ENCODE measurements around the gene EIF4E3. TPM values are rescaled to one million over a fixed set of nuclear protein-coding genes. Genes with fewer than 3 reads are reported as not detected.

Gene EIF4E3
- polyA plus RNA-seq, 1 donor from 2014 or later: 11.4 TPM

DNA sequence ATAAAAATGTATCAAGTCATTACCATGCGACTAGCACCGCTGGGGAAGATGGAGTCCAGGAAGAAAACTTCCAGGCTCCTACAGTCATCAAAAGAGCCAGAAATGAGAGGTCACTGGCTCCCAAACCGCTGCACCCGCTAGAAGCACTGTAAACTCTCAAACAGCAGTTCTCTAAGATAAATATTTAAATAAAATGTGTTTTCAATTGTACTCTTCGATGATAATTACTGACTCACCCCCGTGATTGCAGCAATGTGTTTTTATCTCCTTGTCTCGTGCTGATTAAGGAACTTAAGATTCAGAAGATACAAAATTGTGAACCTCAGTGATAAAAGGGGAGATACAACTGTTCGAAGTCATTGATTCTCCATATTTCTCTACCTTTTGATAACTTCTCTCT is 95.9 kb downstream of the EIF4E3 start:
- Histone ChIP-seq H3F3A (ENCODE audit: insufficient read depth, low read length, poor library complexity, severe bottlenecking) (no peaks in the 10 kb centered on the region), H4K20me1 (ENCODE audit: insufficient read depth) (no peaks in the 10 kb centered on the region), H2AFZ (ENCODE audit: low read depth, low read length) (no peak overlapping the region), H3K36me3 (ENCODE audit: insufficient read depth, low read length) (no peaks in the 10 kb centered on the region), H3K4me2 (ENCODE audit: low read length) (no peak overlapping the region), H3K9me3 (ENCODE audit: low read length) (no peaks in the 10 kb centered on the region), H3K27me3 (ENCODE audit: insufficient read depth, low read depth, low read length) (no peaks in the 10 kb centered on the region), H3K9me2 (ENCODE audit: insufficient read depth, low read length) (no peaks in the 10 kb centered on the region), H3K27ac (ENCODE audit: low read length) (no peak overlapping the region), H3K79me2 (replicated peaks; ENCODE audit: insufficient read depth, low read length) (no peaks in the 10 kb centered on the region), H3K4me3 (ENCODE audit: low read length) (no peak overlapping the region), H3K9ac (ENCODE audit: low read length) (no peak overlapping the region)
- no peak for TF ChIP-seq MXI1 (conservative IDR thresholded peaks at IDR 0.05; ENCODE audit: poor library complexity, severe bottlenecking)
- no peak for TF ChIP-seq POLR2AphosphoS5 (IDR thresholded peaks at IDR 0.05)
- TF ChIP-seq TAF1 (IDR thresholded peaks at IDR 0.05; ENCODE audit: low read depth): no peak
- no peak for TF ChIP-seq SMC3 (conservative IDR thresholded peaks at IDR 0.05; ENCODE audit: poor library complexity)
- no peak for TF ChIP-seq REST (IDR thresholded peaks at IDR 0.05; ENCODE audit: borderline replicate concordance)
- TF ChIP-seq EZH2 (IDR thresholded peaks at IDR 0.05; ENCODE audit: borderline replicate concordance, insufficient read depth, low read length, poor library complexity, severe bottlenecking): no peak
- TF ChIP-seq, protein P1, sequence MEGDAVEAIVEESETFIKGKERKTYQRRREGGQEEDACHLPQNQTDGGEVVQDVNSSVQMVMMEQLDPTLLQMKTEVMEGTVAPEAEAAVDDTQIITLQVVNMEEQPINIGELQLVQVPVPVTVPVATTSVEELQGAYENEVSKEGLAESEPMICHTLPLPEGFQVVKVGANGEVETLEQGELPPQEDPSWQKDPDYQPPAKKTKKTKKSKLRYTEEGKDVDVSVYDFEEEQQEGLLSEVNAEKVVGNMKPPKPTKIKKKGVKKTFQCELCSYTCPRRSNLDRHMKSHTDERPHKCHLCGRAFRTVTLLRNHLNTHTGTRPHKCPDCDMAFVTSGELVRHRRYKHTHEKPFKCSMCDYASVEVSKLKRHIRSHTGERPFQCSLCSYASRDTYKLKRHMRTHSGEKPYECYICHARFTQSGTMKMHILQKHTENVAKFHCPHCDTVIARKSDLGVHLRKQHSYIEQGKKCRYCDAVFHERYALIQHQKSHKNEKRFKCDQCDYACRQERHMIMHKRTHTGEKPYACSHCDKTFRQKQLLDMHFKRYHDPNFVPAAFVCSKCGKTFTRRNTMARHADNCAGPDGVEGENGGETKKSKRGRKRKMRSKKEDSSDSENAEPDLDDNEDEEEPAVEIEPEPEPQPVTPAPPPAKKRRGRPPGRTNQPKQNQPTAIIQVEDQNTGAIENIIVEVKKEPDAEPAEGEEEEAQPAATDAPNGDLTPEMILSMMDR (IDR thresholded peaks at IDR 0.05; ENCODE audit: poor library complexity, severe bottlenecking): no peak
- no peak for TF ChIP-seq EP300 (conservative IDR thresholded peaks at IDR 0.05; ENCODE audit: poor library complexity, severe bottlenecking)
- no peak for TF ChIP-seq RAD21 (conservative IDR thresholded peaks at IDR 0.05)

DNA sequence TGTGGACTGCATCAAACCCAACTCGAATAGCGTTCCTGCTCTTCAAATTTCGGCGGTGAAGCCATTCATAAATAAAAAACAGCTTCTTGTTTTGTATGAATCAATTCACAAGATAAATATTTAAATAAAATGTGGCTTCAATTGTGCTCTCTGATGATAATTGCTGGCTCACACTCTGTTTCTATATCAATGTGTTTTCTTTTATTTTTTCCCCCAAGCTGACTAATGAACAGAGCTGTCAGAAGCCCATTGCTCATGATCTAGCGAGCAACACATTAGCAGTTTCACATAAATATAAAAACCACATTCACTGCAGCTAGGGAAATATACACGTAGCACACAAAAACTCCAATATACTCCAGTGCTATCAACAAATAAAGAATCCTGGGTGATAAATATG is 96.7 kb downstream of the EIF4E3 start:
- H3K27ac ChIP-seq (ENCODE audit: low read length): no peak overlapping the region
- no peaks in the 10 kb centered on the region for H3K9me3 ChIP-seq (ENCODE audit: low read length)
- H3K9me2 ChIP-seq (ENCODE audit: insufficient read depth, low read length): no peaks in the 10 kb centered on the region
- no peaks in the 10 kb centered on the region for H3K36me3 ChIP-seq (ENCODE audit: insufficient read depth, low read length)
- no peak overlapping the region for H3K9ac ChIP-seq (ENCODE audit: low read length)
- H3K79me2 ChIP-seq (replicated peaks; ENCODE audit: insufficient read depth, low read length): no peaks in the 10 kb centered on the region
- no peak for TF ChIP-seq POLR2AphosphoS5 (IDR thresholded peaks at IDR 0.05)
- TF ChIP-seq MXI1 (conservative IDR thresholded peaks at IDR 0.05; ENCODE audit: poor library complexity, severe bottlenecking): no peak
- TF ChIP-seq, protein P1 (IDR thresholded peaks at IDR 0.05; ENCODE audit: poor library complexity, severe bottlenecking): no peak
- no peak for TF ChIP-seq EP300 (conservative IDR thresholded peaks at IDR 0.05; ENCODE audit: poor library complexity, severe bottlenecking)
- TF ChIP-seq RAD21 (conservative IDR thresholded peaks at IDR 0.05): no peak
- TF ChIP-seq SMC3 (conservative IDR thresholded peaks at IDR 0.05; ENCODE audit: poor library complexity): no peak
- no peak for TF ChIP-seq TAF1 (IDR thresholded peaks at IDR 0.05; ENCODE audit: low read depth)
- no peak for TF ChIP-seq REST (IDR thresholded peaks at IDR 0.05; ENCODE audit: borderline replicate concordance)
- TF ChIP-seq EZH2 (IDR thresholded peaks at IDR 0.05; ENCODE audit: borderline replicate concordance, insufficient read depth, low read length, poor library complexity, severe bottlenecking): no peak
- H2AFZ ChIP-seq (ENCODE audit: low read depth, low read length): no peak overlapping the region
- no peaks in the 10 kb centered on the region for H3K27me3 ChIP-seq (ENCODE audit: insufficient read depth, low read depth, low read length)
- H3K4me3 ChIP-seq (ENCODE audit: low read length): no peak overlapping the region
- no peak overlapping the region for H3K4me2 ChIP-seq (ENCODE audit: low read length)
- H4K20me1 ChIP-seq (ENCODE audit: insufficient read depth): no peaks in the 10 kb centered on the region
- no peaks in the 10 kb centered on the region for H3F3A ChIP-seq (ENCODE audit: insufficient read depth, low read length, poor library complexity, severe bottlenecking)

All from neural cell (in vitro differentiated cells).